Left ventricle myocardium inferior (tissue), 1 donor: ENCODE results near the gene PSD2. TPM values are rescaled to one million over a fixed set of nuclear protein-coding genes. Genes with fewer than 3 reads are reported as not detected.

Source experiments
- DNase-seq: peaks from one replicate; pipeline ENCODE4 v3.0.0-alpha.2; 2020
- H3K27ac ChIP-seq: fragments of 200-600 bp; replicated peaks from 2 replicates; pipeline ENCODE4 v1.8.0; 2021
- H3K27me3 ChIP-seq: fragments of 200-600 bp; 2 replicates; pipeline ENCODE4 v1.8.0; 2021; ENCODE audit warnings: low read depth
- H3K36me3 ChIP-seq: fragments of 200-600 bp; 2 replicates; pipeline ENCODE4 v1.8.0; 2021
- H3K4me1 ChIP-seq: fragments of 200-600 bp; 2 replicates; pipeline ENCODE4 v1.8.0; 2021
- H3K4me3 ChIP-seq: fragments of 200-600 bp; 2 replicates; pipeline ENCODE4 v1.8.0; 2021; ENCODE audit warnings: mild to moderate bottlenecking, moderate library complexity
- H3K9me3 ChIP-seq: fragments of 200-600 bp; replicated peaks from 2 replicates; pipeline ENCODE4 v1.8.0; 2021
- intact Hi-C: fragments of 100-400 bp; cut with micrococcal nuclease; formaldehyde crosslinking; loops from one replicate; pipeline ENCODE4 v1.11.0; 2022
- total RNA-seq: library from RNA; stranded (reverse); fragmentation: NEBNext Ultra II Directional; extraction: Animal tissue kit (Norgen Biotek cat#: 25700); gene quantifications from one replicate; pipeline ENCODE4 v1.2.1, GENCODE V29; 2021
- TF ChIP-seq, protein P1 (sequence below): fragments of 200-600 bp; IDR thresholded peaks from 2 replicates; pipeline ENCODE4 v1.8.0; 2021; ENCODE audit warnings: antibody characterized with exemption, mild to moderate bottlenecking, borderline replicate concordance
- donor health status: DM: no; HTN: yes; CAD: no; lungs with severe emphysema.

PSD2 gene
- total RNA-seq, 1 donor from 2014 or later: not detected

- Histone ChIP-seq H3K27me3 (peaks cover 25% of the 10 kb centered on the region), H3K4me1 (peaks cover 40% of the 10 kb centered on the region), H3K9me3 (no peaks in the 10 kb centered on the region), H3K36me3 (peaks cover under 1% of the 10 kb centered on the region), H3K4me3 (no peak overlapping the region), H3K27ac (no peak overlapping the region)
- intact Hi-C loops: loop anchor here (10.0 kb wide), 1 partner anchor 51 kb away; the partner anchor contains the start of gene PSD2
- no peak for DNase-seq
- TF ChIP-seq, protein P1, sequence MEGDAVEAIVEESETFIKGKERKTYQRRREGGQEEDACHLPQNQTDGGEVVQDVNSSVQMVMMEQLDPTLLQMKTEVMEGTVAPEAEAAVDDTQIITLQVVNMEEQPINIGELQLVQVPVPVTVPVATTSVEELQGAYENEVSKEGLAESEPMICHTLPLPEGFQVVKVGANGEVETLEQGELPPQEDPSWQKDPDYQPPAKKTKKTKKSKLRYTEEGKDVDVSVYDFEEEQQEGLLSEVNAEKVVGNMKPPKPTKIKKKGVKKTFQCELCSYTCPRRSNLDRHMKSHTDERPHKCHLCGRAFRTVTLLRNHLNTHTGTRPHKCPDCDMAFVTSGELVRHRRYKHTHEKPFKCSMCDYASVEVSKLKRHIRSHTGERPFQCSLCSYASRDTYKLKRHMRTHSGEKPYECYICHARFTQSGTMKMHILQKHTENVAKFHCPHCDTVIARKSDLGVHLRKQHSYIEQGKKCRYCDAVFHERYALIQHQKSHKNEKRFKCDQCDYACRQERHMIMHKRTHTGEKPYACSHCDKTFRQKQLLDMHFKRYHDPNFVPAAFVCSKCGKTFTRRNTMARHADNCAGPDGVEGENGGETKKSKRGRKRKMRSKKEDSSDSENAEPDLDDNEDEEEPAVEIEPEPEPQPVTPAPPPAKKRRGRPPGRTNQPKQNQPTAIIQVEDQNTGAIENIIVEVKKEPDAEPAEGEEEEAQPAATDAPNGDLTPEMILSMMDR: no peak
Observed at GRCh38 chr5:139845846-139846681, 50.5 kb downstream of the PSD2 start.

GRCh38 chr5:139847091-139847490 lies 51.5 kb downstream of the PSD2 start:
- TF ChIP-seq, protein P1: no peak
- peak overlapping the region; percentile 72 for H3K4me3 ChIP-seq
- intact Hi-C loops: loop anchor here (10.0 kb wide), 1 partner anchor 52 kb away; the partner anchor contains the start of gene PSD2
- no peak for DNase-seq
- no peaks in the 10 kb centered on the region for H3K9me3 ChIP-seq
- H3K4me1 ChIP-seq: peaks cover 40% of the 10 kb centered on the region
- peaks cover 4% of the 10 kb centered on the region for H3K36me3 ChIP-seq
- peaks cover 22% of the 10 kb centered on the region for H3K27me3 ChIP-seq
- H3K27ac ChIP-seq: no peak overlapping the region

DNA sequence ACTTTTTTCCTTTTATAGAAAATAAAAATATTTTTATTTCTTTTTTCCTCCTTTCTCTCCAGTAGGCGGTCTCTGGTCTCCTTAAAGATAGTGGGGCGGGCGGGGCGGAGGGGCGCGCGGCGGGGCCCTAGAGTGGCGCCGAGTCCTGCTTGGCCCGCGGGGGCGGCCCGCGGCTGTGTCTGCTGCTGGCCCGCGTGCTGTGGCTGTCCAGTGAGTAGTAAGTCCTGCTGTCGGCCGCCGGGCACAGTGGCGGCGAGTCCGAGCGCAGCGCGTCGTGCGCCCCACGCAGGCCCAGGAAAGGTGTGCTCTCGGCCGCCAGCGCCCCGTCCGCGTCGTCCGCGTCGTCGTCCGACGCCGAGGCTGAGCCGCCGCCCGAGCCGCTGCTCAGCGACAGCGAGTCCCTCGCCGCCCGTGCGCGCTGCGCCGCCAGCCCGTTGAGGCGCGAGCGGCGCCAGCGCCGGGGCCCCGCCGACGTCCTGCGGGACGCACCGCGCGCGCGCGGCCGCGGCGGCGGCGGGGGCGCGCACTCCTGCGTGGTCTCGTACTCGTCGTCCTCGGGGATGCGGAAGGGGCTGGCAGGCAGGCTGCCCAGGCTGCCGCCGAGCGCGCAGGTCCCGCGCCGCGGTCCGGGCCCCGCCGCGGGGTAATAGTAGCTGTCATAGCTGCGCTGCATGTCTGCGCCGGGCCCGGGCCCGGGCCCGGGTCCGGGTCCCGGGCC lies 52.3 kb downstream of the PSD2 start:
- H3K36me3 ChIP-seq: peaks cover 4% of the 10 kb centered on the region
- H3K4me3 ChIP-seq: peak overlapping the region; percentile 72
- H3K4me1 ChIP-seq: peaks cover 40% of the 10 kb centered on the region
- TF ChIP-seq, protein P1: peak; percentile 24
- intact Hi-C loops: loop anchor here (10.0 kb wide), 1 partner anchor 53 kb away; the partner anchor contains the start of gene PSD2
- peak overlapping the region; percentile 76 for H3K27ac ChIP-seq
- H3K9me3 ChIP-seq: no peaks in the 10 kb centered on the region
- peaks cover 14% of the 10 kb centered on the region for H3K27me3 ChIP-seq
- peak; percentile 56 for DNase-seq

- no peak for DNase-seq
- Histone ChIP-seq H3K27ac (peak overlapping the region; percentile 76), H3K4me1 (peaks cover 40% of the 10 kb centered on the region), H3K9me3 (no peaks in the 10 kb centered on the region), H3K4me3 (peak overlapping the region; percentile 72), H3K27me3 (peaks cover 10% of the 10 kb centered on the region), H3K36me3 (peaks cover 4% of the 10 kb centered on the region)
- TF ChIP-seq, protein P1: no peak
- intact Hi-C loops: loop anchor here (10.0 kb wide), 1 partner anchor 54 kb away; the partner anchor contains the start of gene PSD2
Observed at GRCh38 chr5:139848508-139849100, 53.0 kb downstream of the PSD2 start.

- intact Hi-C loops: loop anchor here (10.0 kb wide), 1 partner anchor 55 kb away; the partner anchor contains the start of gene PSD2
Observed at GRCh38 chr5:139849501-139849900, 53.9 kb downstream of the PSD2 start.

More at GRCh38 chr5:139849501-139849900, 53.9 kb downstream of the PSD2 start:
- DNase-seq: no peak
- TF ChIP-seq, protein P1: no peak
- H3K36me3 ChIP-seq: peaks cover 4% of the 10 kb centered on the region
- peaks cover 3% of the 10 kb centered on the region for H3K27me3 ChIP-seq
- no peaks in the 10 kb centered on the region for H3K9me3 ChIP-seq
- H3K4me3 ChIP-seq: no peak overlapping the region
- H3K4me1 ChIP-seq: peaks cover 34% of the 10 kb centered on the region
- H3K27ac ChIP-seq: peak overlapping the region; percentile 30
